M059J (cell line): Measurements from ENCODE around the gene SMIM12. TPM values are rescaled to one million over a fixed set of nuclear protein-coding genes. Genes with fewer than 3 reads are reported as not detected.

Source experiments
- DNase-seq: peaks from one replicate; pipeline ENCODE4 v3.0.0-alpha.2; 2012; ENCODE audit warnings: low read depth
- total RNA-seq: library from RNA; depleted of rRNA; stranded (reverse); fragments of >200 nt; shearing (Covaris generic); gene quantifications from 2 replicates; pipeline ENCODE4 v1.2.3, GENCODE V29; 2014

The SMIM12 gene
- total RNA-seq, 1 experiment from 2014 or later: 44.9 TPM

DNA sequence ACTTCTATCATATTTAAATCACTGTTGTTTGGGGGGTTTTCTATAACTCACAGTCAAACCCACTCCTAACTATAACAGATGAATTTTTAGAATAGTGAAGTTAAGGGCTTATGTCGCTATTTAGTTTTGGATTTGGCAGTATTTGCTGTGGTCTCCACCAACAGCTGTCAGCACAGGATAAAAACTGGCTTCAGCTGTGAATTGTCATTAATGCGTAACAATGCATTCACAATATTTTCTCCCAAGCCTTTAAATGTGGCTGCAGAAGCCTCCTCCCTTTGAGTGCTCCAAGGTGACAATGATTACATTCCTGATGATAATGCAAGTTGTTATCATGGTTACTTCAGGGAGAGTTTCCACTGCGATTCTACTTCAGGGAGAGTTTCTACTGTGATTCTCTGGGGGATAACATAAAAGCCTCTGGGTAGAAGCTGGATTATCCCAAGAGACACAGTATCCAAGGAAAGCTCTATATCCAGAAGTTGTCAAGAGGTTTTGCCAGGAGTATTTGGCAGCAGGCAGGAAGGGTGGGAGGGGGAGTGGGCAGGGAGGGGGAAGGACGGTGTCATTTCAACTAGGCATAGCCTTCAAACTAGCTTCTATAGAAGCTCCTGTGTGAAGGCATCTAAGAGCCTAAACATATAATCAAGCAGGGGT is 14.9 kb upstream of the SMIM12 start:
- DNase-seq: no peak

DNA sequence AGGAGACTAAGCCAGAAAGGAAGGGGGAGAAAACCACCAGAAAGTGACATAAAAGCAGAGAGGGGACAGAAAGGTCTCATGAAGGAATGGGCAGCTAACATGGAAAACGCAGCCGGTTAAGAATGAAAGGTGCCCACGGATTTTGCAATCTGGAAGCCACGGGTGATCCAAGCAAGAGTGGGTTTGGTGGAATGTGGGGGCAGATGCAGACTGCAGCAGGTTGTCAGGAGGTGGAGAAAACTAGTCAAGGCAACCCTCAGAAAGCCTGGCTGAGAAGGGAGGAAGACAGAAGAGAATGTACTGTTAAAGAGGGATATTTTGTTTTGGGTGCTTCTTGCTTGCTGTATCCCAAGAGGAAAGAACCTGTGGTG is 12.6 kb upstream of the SMIM12 start:
- DNase-seq: no peak

DNA sequence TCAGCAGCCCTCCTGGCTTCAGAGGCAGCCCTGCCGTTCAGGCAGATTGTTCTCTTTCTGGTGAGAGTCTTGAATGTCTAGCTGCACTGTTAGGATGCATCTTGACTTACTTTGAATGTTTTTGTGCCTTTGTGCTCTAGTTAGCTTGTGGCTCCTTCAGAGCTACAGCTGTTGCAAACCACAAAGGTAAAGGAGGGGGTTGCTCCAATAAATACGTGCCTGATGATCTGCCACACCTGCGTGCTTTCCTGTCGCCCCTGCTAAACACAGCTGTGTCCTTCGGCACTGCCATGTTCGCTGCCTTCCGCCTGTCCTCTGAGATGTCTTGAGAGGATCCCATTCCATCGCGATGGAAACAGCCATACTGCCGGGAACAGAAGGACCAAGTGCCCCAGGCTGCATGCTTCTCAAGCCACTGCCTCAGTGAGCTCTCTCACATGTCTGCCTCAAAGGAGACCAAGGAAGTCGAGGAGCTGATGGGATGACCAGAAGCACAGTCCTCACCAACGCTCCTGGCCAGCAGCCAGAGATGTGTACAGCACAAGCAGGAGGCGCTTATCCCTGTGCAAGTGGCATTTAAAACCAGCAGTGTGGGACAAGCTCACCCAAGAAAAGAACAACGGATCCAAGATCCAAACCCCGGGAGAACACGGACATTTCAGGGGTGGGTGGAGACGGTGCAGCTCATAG is 12.0 kb upstream of the SMIM12 start:
- DNase-seq: peak; percentile 8

DNA sequence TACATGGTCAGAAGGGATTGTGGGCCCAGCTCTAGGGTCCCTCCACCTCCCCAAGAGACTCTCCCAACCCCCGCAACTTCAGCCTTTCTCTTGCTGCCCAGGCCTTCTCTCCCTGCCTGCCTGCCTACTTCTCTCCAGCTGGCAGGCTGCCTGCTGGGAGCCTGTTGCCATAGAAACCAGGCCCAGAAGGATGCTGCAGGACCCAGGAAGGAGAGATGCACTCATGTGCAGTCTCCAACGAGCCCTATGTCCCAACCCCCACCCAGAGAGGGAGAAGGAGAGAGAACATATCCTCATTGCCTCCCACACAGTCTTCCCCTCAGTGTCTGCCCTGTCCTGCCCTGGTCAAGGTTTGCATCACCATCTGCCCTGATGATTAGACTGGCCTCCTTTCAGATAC is 10.8 kb upstream of the SMIM12 start:
- DNase-seq: no peak

DNA sequence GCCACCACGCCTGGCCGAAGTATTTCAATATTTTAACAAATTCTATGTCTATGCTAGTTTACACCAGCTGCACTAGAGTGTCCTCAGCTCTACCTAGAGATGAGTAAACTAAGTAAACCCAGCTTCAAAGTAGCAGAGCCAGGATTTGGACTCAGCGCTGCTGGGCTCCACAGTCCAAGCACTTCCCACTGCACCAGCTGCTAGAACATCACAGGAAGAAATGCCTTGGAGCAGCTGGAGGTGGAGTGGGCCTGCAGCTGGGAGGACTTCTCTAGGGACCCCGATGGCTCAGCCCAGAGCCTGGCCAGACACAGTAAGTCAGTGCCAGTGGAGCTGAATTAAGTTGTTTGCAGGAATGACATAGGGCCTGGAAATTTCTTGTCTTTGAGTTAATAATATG is 10.2 kb upstream of the SMIM12 start:
- DNase-seq: no peak

DNA sequence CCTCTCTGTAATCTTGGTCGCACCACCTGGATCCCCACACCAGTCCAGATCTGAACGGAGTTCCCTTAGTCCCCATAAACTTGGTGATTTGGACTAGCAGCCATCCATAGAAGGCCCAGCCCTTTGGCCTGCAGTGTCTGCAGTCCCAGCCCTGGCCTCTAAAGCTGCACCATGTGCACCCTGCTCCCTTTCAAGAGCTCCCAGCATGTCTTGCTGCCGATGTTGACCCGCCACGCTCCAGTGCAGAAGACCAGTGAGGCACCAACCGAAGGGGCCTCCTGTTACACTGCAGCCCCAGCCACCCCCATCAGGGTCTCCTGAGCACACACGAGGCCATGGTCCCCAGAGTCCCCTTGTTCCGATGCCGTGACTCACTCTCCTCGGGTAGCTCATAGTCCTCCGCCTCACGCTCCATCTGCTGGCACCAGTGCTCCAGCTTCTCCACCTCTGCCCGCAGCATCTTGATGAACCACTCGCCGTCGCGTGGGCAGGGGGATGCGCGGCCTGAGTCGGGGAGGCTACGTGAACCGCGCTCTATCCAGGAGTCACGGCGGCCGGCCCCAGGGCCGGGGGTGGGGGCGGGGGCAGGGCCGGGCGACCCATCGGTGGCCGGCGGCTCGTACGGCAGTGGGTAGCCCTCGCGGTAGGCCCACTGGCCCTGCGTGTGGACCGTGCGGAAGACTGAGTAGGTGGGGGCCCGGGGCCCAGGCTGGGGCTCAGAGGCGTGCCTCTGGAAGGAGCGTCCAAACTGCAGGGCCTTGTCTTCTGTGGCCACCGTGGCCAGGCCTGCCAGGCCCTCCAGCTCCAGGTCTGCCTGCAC is 8.9 kb upstream of the SMIM12 start:
- DNase-seq: no peak

DNA sequence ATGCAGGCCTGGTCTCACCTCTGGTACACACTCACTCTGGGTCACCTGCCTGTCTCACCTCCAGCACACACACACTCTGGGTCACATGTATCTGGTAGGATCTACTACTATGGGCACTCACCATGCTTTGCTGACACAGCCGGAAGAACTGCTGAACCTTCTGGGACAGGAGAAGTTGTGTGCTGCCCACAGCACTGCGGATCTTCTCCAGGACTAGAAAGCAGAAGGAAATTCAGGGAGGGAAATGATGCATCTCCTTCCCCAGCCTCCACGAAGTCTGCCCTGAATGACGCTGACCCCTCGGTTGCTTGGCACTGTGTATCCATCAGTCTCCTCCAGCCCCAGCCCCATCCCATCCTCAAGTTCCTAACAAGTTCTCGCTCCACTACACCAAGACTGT is 7.9 kb upstream of the SMIM12 start:
- no peak for DNase-seq

DNA sequence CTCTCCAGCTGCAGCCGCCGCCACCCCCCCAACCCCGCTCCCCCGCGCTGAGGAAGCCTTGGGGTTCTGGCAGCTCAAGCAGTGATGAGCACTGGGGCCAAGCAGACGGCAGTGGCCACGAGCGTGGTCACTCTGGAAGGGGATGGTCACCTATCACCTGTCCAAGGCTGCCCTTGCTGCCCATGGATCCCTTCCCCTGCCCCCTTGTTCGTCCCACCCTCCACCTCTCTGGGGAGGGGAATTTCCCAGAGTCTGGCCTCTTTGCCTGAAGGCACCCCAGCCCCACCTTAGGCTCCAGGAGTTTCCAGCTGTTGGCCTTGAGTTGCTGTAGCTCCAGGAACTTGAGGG is 7.2 kb upstream of the SMIM12 start:
- no peak for DNase-seq

DNA sequence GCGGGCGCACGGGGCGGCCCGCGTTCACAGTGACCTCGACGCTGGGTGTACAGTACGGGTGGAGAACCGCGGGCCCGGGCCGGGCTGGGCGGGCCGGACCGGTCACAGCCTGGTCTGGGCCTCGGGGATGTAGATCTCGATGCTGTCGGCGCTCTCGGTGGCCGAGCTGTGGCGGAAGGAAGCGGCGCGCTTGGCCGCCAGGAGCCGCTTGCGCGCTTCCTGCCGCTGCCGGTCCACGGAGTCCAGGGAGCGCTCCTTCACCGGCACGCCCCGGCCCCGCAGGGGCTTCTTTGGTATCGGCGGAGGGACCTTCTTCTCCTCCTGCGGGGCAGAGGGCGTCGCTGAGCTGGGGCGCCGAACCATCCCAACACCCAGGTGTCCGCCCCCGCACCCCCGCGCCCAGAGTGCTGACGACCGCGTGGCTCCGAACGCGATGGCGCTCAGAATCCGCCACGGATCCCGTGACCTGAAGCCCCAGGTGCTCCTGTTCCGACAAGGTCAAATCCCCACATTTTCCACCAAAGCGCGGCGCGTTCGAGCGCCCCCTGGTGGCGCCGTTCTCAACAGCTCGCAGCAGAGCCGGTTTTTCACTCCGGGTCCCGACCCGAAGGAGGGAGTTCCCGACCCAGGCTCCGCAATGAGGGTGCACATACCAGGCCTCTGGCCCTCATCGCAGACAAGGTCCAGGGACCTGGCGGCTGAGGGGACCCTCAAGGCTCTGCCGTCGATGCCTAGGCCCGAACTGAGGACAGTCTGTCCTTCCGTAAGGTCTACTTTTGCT is 6.6 kb upstream of the SMIM12 start:
- DNase-seq: peak; percentile 61

DNA sequence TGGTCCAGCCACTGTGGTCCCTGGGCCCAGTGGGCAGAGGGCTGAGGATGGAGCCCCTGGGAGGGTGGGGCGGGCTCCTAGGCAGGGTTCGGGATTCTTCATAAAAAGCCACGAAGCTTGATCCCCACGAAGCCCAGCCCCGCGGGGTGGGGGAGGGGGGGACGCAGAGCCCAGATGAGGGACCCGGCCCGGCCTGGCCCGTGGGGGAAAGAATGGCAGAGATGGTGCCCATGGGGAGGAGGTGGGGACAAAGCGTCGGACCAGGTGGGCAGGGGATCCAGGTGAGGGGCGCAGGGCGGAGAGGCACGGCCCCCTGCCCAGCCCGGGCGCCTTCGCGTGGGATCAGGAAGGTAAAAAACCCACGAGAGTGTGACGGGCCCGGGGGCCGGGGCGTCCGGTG is 6.0 kb upstream of the SMIM12 start:
- no peak for DNase-seq

DNA sequence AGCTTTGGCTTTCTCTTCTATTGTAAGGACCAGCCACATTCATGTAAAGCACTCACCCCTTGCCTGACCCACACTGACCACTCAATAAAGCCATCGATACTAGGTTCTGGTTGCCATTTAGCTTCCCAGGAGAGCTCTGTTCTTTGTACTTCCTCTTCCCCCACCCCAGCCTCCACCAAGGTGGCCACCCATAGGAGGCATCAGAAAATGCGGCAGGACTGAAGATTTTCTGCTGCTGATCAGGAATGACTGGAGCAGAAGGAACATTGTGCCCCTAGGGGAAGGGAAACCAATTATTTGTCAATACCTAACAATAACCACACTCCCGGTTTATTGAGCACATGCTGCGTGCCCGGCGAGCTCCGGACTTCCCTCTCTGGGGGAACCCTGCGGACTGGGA is 5.2 kb upstream of the SMIM12 start:
- DNase-seq: no peak

DNA sequence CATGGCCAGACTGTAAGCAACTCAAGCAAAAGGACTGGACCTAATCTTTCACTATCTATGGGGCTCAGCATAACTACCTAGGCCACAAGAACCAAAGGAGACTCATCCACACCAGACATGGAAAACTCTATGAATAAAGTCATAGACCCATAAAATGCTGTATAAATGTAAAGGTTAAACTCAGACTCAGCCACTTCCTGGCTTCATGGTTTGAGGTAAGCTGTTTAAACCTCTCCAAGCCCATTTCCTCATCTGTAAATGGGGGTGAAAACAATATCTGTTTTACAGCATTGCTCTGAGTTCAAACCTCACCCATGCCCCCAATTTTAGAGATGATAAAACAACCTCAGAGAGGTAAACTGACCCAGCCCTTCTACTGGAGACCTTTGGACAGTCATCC is 4.0 kb upstream of the SMIM12 start:
- DNase-seq: no peak

DNA sequence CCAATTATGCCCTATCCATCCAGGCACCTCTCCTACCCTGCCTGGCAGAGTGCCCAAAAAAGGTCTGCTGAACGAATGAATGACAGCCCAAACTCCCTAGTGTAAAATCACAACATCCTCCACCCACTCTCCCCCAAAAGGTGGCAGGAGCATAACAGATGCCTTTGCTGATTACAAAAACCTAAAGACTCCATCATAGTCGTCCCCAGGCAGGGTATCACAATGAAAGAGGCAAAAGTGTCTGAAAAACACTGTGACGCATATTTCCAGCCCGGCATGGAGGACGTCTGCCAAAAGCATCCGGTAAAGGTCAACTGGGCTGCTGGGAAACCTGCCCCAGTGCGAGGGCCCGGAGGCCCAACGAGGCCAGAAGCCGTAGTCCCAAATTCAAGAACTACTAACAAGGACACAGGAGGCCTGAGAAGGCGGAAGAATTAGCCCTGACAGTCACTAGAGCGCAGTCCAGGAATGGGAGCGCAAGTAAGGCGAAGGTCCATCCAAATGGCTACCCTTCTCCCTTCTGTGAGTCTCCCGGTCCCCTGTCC is 576 bp downstream of the SMIM12 start:
- peak; percentile 51 for DNase-seq

DNA sequence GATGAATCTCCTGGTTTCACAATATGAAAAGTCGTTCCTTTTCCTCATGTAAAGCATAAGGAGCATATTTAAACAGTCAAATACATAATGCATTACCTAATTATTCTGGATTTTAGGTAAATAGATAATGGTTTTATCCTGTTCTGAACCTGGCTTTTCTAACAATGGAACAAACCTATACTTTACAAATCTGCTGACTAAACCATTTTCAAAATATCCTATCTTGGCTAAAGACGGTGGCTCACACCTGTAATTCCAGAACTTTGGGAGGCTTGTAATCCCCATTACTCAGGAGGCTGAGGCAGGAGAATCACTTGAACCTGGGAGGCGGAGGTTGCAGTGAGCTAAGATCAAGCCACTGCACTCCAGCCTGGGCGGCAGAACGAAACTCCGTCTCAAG is 2.9 kb downstream of the SMIM12 start:
- no peak for DNase-seq

DNA sequence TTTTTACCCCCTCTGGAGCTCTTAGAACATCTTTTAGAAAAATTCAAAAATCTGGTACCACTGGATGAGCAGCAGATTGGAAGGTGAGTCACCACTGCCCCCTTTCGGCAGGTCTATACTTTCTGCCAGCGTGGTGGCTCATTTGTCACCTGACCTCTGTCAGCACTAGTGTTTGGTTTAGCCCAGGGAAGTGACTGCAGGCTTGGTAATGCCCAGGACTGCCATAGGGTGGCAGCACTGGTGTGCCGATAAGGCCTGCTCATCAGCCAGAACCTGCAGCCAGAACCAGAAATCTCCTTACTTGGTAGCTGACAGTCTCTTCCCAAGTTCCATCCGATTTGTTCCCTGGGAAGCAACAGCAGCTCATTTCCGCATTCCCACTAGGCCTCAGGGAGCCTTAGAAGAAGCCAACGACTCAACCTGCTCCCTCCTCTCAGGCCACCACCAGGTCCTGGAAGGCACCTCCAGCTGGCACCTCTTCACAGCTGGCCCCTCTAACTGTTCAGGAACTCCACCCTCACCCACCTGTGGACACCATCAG is 6.8 kb downstream of the SMIM12 start:
- DNase-seq: peak; percentile 94

DNA sequence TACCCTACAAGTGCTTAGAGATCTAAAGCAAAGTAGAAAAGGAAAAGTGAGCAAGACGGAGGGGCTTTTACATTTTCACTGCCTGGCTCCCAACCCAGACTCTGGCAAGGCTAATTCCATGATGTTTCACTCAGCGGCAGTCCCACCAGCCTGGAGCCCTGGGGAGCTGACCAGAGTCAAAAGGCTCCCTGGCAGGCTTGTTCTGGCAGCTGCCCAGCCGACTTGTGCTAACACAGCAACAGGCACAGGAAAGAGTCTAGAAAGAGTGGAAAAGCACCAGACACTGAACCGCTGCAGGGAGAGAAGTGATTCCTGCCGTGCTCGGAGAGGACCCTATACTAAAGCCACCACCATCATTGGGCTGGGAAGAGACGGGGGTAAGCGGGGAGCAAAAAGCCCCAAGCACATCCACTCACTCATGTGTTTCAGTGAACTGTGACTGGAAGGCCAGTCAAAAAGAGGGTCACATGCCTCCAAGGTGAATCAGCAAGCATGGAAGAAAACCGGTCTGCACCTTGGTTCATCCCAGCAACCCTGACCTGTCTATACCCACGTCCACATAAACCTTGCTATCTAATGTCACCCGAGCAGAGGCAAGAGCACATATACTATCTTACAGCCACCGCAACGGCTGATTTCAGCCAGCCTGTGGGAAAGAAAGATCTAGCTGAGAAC is 8.0 kb downstream of the SMIM12 start:
- DNase-seq: no peak

DNA sequence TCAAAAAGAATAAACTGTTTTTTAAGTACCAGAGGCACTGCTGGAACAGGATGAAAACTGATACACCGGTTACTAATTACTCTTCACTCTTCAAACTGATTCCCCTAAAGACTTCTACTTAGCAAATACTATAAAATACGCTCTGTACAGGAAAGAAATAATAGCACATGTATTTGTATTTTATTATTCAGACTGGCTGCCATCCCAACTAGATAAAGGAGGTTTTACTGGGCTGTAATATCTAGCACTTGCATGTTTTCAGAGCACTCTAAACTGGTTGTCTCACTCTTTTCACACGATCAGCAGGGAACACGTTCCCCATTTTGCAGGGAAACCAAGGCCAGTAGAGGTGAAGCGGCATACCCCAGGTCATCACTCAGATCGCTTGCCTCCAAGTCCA is 9.2 kb downstream of the SMIM12 start:
- DNase-seq: no peak

DNA sequence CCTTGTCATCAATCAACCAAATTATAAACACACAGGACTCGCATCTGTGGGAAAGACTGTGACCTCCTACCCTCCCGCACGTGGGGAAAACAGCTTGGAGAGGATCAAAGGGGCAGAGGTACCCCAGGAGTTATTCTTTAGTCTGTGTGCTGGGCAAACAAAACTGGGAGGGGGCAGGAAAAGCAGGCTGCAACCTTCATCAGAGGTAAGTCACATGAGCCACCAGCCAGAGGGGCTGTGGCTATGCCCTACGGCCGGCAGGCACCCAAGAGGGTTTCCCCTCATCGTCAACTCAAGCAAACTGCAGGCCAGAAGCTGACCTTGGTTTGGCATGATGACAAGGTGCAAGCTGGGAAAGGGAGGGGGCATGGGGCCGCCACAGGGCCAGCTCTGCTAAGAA is 12.5 kb downstream of the SMIM12 start:
- no peak for DNase-seq

DNA sequence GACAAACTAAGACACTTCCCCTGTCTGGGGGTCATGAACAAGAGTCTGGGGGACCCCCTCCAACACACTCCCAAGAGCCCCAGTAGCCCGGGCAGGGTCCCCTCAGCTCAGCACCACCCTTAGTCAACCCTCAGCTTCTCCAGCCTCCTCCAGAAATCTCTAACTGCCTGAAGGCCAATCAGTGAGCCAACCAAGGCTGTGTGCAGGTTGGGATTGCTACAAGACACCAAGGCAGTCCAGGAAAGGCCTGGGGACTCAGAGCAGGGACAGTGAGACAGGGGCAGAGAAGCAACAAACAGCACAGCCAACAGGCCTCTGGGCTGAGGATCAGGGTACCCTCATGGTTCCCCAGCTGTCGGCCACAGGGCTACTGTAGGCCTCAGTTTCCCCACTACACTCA is 13.3 kb downstream of the SMIM12 start:
- DNase-seq: no peak

DNA sequence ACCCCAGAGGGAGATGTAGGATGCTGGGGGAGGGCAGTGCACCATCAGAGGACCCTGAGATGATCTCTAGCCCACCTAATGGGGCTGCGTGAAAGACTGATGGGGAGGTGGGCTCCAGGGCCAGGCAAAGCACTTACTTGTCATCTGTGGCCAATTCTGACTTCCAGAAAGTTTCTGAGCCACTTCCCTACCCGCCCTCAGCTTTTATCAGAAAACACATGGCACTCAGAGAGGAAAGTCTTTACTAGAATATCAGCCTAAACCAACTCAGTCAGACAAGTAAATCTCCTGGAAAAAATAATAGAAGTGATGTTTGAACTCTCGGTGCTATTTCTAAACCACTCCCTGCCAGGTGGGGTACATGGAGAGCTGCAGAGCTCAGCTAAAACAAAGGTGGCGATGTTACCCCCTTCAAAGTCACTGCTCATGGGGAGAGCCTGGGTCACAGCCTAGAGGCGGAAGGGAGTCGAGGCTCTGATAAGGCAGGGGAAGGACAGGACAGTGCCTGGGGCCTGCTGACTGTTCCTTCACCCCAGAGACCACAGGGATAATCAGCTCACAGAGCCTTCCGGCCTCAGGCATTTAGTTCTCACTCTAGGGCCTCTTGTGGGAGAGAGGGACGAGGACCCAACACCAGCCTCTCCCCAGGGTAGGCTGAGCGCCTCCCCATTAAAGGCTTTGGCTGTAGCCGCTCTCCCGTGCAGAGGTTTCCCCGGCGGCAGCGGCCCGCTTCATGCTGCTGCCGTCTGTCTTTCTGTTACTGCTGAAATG is 14.2 kb downstream of the SMIM12 start:
- DNase-seq: peak; percentile 34
